Measurements from ENCODE around the gene ZNF580.
A peak's percentile ranks its signal among the peaks of the same experiment; 100 is the strongest.

Gene ZNF580, protein sequence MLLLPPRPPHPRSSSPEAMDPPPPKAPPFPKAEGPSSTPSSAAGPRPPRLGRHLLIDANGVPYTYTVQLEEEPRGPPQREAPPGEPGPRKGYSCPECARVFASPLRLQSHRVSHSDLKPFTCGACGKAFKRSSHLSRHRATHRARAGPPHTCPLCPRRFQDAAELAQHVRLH

DNA sequence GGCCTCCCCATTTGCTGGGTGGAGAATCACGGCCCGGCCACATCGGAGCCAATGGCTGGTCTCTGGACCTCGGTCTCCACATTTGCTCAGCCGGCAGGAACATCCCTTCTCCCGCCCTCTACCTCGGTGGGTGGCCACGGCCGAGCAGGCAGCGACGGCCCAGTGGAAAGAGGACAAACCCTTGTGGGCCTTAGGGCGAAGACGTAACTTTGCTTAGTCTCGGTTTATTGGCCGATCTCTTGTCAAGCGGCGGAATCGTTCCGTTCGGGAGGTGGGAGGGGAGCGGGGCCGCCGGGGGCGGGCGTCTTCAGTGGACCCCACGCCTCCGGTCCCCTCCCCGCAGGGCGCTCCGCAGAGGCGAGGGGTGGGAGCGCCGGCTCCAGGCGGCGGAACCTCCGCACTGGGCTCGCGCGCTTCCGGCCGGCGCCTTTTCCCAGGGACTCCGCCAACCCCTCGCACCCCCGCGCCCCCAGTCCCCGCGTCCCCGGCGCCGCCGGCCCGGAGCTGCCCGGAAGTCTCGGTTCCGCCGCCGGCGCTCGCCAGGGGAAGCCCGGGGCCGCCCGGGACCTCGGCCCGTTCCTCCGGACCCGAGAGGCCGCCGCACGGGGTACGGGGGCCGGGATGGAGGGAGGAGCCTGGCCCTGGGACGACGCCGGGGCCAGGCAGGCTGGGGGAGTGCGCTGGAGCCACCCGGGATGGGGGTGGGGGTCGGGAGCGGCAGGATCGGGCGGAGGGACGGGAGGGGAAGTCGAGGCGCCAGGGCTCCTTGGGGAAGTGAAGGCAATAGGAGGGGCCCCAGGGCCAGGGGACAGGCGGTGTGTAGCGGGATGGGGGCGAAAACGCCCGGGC is at the start of gene ZNF580:
Gene ZNF580, plus strand, starts transcription at position 426 of the 849 bp plus-strand sequence. CDS start 1,507 bp downstream, outside the sequence.
- DNase-seq: peak; percentile 44

DNA sequence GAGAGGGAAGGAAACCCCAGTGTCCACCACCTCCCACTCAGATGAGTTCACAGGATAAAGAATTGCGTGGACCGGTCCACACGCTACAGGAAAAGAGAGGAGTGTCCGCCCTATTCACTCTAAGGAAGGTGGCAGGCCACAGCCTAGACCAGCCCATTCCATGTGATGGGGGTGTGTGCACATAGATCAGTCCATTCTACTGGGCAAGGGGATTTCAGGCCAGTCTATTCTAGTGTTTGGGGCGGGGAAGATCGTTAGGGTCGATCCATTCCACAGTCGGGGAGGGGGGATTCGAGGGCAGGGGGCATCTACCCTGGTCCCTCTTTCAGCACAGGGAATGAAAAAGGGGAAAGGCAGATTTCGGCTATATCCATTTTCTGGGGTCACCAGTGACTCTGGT is 49.2 kb upstream of the ZNF580 start:
- DNase-seq: no peak

DNA sequence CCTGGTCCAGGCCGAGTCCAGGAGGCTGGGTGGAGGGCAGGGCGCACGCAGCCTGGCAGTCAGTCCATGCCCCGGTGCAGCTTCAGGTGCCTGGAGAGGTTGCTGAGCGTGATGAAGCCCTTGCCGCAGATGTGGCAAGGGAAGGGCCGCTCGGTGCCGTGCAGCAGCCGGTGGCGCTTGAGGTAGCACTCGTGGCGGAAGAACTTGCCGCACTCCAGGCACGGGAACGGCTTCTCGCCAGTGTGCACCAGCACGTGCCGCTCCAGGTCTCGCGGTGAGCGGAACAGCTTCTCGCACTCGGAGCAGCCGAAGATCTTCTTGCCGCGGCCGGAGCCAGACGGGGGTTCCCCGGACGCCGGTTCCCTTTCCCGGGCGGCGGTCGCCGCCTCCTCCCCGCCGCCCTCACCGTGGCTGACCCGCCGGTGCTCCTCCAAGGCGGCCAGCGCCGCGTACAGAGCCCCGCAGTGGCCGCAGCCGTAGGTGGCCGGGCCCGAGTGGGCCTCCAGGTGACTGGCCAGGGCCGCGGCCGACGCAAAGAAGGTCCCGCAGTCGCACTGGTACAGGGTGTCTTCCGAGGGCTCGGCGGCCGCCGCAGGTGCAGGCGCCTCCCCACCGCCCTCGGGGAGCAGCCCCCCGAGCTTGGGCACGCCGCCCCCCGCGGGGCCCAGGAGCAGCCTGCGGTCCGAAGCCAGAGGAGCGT is 48.3 kb upstream of the ZNF580 start:
- DNase-seq: no peak

DNA sequence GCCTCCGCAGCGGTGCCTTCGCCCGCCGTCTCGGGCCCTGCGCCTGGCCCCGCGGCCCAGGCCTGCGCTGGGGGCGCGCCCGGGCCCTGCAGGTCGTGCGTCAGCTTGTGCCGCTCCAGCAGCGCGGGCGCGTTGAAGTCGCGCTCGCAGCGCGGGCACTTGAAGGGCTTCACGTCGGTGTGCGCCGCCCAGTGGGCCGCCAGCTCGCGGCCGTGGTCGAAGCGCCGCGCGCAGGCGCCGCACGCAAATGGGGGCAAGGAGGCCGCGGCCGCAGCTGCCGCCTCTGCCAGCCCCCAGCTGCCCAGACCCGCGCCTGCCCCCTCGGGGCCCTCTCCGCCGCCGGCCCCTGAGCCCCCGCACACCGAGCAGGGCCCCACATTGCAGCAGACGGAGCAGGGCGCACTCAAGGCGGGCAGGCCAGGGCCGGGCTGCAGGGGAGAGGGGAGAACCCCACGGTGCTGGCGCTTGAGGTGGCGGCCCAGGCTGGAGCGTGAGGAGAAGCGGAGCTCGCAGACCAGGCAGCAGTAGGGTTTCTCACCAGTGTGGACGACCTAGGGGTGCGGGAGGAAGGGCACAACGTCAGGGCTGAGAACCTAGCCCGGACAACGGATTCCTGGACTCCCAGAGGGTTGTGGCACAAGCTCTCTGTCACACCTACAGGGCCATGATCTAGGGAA is 47.6 kb upstream of the ZNF580 start:
- no peak for DNase-seq

DNA sequence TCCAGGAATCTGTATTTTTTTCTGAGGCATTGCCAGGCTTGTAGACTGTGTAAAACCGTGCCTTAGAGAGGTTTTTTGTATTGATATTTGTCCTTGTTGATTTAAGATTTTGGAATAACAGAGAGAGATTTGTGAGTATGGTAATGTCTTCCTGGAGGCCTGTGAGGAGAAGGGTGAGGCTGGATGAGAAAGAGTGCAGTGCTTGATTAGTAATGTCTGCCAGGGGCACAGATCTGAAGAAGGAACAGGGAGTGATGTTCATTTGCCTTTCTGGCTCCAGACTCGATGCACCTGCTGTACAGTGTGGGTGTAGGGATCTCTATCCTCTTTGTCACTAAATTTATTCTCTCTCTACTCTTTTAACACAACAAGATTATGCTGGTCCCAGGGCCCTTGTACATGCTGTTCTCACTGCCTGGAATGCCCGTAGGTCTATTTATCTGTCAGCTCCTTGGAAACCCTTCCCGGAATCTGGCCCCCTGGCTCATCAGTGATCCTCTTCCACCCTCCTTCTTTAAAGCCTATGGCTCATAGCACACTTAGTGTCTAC is 45.7 kb upstream of the ZNF580 start:
- no peak for DNase-seq

DNA sequence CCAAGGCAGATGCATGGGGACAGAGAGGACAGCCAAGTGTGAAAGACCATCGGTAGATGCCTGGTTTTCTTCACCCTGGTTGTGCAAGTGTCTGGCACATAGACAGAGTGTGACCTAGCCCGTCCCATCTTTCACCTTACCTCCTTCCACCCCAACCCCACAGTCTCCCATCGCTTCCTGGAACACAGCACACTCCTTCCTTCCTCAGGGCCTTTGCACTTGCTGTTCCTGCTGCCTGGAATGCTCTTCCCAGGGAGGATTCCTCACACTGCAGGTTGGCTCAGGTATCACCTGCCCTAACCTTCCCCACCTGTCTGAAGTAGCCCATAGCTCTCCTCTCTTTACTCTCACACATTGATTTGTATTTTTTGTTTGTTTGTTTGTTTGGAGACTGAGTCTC is 44.5 kb upstream of the ZNF580 start:
- DNase-seq: no peak

DNA sequence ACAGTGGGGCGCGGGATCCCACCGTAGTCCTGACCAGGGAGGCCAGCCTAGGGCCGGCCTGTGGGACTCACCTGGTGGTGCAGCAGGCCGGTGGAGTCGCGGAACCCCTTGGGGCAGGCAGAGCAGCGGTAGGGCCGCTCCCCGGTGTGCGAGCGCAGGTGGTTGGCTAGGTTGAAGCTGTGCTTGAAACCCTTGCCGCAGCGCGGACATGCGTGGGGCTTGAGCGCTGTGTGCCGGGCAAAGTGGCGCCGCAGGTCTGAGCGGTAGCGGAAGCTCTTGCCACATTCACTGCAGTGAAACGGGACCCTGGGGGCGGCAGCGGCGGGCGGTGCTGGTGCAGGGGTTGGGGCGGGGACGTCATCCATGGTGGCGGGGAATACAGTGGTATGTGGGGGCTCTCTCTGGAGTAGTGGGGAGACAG is 43.3 kb upstream of the ZNF580 start:
- no peak for DNase-seq

DNA sequence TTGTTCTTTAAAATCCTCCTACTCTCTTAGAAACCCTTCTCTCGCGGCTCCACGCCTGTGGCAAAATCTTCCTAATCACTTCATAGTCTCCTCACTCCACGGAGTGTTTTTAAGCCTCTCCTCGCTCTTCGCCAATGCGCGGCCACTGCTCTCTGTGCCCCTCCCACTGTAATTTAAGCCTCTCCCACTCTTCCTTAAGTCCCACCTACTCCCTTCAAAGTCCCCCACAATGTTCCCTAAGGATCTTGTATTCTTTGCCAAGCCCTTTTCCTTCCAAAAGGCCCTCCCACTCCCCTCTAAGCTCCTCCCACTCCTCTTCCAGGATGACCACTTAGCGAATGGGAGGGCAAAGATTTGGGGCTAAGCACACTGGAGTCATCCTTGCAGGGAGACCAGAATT is 42.8 kb upstream of the ZNF580 start:
- DNase-seq: no peak

DNA sequence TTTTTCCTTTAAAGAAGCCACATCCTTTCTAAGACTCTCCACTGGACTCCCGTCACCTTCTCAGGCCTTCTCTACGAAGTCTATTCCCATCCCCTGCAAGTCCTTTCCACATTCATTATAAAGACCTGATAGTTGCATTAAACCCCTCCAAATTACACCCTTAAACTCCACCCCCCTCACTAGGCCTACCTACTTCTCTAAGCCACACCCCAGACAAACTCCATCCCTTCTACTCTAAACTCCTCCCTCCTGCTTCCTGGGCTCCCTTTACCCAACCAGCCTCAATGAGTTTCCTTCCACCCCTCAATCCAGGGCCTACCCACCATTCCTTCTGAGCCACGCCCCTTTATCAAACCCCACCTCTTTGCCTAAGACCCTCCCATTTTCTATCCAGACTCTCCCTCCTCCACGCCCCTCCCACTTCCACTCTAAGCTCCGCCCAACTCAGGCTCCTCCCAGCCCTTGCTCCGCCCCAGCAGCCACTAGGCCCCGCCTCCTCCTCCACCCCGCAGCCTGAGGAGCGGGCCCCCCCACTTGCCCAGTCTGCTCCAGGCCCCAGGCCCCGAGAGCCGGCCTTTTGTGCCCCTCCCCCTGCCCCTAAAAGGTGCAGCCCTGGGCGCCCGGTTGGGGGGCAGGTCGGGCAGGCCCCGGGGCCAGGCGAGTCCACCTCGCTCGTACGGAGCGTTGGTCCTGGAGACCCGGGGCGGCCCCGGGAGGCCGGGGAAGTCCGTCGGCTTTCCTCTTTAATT is 41.9 kb upstream of the ZNF580 start:
- DNase-seq: peak; percentile 88

DNA sequence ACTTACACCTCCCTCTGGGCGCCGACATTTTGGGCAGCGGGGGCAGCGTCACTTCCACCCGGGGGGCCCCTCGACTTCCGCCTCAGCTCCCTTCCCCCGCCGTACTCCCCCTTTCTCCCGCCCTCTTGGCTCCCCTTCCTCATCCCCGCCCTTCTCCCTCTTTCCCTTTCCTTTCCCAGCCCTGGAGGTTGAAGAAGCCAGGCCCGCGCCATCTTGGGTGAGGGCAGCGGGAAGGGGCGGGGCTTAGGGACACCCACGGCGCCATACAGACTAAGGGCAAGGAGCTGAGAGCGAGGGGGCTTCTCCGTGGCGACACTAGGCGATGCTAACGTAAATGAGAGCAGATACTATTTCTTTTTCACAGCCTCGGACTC is 41.3 kb upstream of the ZNF580 start, which contains the start of gene FIZ1:
Gene FIZ1, minus strand, starts transcription at position 50 of the 374 bp plus-strand sequence. CDS start 1,652 bp downstream, outside the sequence.
- DNase-seq: peak; percentile 98

DNA sequence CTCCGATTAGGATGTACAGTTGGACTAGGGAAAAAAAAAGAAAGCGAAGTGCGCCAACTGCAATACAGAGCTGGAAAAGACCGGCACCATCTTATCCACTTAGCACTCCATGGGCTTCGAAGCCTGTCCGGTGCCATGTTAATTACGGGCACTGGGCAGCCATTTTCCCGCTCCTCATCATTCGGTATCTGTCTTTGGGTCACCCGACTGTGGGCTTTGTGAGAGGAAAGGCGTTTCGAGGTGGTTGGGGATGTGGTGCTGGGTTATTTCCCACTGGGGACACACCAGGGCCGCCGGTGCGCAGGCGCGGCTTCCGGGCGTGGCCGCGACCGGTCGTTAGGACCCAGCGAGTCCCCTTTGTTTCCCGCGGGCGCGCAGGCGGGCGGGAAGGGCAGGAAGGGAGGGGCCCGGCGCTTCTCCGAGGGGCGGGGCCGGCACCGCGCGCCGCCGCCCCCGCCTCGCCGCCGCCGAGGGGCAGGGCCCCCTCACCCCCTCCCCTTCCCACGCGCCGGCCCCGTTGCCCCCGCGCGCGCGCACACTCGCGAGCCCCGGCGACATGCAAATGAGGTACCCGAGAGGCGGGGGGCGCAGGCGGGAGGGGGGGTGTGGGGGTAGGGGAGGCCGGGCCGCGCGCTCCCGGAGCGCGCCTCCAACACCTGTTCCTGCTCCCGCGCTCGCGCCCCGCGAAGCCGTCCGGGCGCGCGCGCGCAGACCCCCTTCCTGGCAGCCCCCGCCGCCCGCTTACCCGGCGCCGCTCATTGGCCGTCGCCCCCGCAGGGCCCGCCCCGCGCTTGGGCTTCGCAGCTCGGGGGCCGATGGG is 40.8 kb upstream of the ZNF580 start, which contains the start of gene ZNF524:
Gene ZNF524, plus strand, starts transcription at position 447 of the 820 bp plus-strand sequence. CDS start 1,825 bp downstream, outside the sequence.
- peak; percentile 98 for DNase-seq

DNA sequence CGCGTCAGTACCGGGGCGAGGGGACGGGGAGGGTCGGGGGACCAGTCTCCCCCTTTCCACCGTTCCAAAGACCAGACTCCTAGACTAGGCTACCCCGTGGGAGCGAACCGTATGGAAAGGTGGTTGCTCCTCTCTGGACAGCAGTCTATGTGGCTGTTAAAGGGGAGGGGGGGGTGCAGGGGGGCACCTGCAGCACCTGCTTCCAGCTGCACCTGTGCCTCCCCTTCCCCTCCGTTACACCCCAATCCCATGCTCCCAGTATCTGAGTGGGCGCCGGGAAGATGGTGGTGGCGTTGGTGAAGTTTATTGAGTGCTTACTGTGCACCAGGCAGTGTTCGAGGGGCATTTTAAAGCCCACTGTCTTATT is 40.2 kb upstream of the ZNF580 start:
- peak; percentile 47 for DNase-seq

DNA sequence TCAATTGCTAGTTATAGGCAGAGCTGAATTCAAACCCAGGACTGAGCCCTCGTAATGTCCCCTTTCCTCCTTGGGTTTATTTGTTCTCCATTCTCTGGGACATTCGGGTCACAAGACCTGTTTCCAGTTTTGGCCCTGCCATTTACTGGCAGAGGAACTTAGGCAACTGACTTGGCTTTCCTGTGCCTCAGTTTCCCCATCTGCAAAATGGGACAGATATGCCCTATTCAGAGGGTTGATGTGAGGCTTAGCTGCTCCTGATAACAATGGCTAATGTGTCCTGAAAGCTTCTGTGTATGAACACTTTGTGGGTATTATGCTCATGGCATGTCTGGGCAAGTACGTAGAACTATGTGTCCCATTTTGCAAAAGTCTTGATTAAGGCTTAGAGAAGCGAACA is 39.7 kb upstream of the ZNF580 start:
- DNase-seq: no peak

DNA sequence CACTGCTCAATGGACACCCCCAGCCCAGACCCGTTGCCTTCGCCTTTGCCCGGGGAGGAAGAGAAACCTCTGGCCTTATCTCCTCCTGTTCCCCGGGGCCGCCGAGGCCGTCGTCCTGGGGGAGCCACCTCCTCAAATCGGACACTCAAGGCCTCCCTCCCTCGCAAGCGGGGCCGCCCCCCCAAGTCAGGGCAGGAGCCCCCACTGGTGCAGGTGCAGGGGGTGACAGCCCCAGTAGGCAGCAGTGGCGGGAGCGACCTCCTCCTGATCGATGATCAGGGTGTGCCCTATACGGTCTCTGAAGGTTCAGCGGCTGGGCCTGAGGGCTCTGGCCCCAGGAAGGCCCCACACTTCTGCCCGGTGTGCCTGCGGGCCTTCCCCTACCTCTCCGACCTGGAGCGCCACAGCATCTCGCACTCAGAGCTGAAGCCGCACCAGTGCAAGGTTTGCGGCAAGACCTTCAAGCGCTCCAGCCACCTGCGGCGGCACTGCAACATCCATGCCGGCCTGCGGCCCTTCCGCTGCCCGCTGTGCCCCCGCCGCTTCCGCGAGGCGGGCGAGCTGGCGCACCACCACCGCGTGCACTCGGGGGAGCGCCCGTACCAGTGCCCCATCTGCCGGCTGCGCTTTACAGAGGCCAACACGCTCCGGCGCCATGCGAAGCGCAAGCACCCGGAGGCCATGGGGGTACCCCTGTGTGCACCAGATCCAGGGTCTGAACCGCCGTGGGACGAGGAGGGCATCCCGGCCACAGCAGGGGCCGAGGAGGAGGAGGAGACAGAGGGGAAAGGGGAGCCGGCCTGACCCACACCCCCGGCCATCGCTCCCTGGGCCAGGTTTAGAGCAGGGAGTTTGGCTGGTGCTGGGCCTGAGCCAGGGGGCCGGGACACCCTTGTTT is 38.4 kb upstream of the ZNF580 start:
- DNase-seq: no peak

DNA sequence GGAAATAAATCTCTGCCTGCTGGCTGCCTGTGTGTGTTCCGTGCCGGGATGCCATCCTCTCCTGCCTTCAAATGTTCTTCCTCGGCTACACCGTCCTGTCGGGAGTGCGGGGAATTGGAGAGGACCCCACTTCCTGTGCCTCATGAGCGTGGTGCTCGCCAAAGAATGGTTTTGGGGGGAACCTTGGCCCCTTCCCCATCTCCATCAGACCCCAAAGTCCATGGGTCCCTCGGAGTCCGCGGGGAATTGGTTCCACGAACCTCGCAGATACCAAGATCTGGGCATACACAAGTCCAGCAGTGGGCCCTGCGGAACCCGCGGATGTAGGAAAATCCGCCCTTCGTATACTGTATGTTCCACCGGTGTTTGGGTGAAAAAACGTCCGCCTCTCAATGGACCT is 37.7 kb upstream of the ZNF580 start:
- no peak for DNase-seq

DNA sequence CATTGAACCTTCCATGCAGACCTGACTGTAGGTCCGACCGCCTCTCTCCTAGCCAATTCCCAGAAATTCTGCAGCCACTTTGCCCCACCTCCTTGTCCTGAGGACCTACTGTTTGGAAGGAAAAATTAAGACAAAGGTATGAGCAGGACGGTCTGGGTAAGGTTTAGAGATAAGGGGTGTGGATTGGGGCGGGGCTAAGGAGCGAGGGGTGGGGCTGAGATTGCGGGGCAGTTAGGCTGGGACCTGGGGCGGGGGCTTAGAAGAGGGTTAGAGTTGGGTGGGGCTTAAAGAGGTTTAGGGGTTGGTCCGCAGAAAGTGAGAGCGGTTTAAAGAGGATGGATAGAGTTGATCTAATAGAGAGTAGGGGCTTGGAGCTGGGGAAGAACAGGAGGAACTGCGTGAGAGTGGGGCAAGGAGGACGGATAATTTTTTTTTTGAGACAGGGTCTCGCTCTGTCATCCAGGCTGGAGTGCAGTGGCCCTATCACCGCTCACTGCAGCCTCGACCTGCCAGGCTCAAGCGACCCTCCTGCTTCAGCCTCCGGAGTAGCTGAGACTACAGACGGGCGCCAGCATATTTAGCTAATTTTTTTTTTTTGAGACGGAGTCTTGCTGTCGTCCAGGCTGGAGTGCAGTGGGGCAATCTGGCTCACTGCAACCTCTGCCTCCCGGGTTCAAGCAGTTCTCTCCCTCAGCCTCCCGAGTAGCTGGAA is 37.1 kb upstream of the ZNF580 start:
- DNase-seq: no peak

DNA sequence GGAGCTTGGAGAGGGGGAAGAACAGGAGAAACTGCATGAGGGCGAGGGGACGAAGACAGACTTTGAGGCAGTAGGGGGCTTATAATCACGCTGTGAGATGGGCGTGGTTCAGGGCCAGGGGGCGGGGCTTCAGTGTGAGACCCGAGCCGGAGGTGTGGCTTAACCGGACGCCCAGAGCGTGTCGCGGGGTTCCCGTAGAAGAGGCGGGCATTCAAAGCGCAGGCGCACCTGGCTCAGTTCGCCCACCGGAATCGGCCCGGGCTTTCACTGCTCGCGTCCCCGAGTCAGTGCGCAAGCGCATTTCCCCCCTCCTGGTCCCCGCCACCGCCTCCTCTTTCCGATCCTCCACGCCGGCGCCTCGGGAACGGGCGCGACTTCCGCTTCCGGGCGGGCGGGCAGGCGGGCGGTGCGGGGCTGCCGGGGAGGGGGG is 35.6 kb upstream of the ZNF580 start:
- DNase-seq: peak; percentile 89

DNA sequence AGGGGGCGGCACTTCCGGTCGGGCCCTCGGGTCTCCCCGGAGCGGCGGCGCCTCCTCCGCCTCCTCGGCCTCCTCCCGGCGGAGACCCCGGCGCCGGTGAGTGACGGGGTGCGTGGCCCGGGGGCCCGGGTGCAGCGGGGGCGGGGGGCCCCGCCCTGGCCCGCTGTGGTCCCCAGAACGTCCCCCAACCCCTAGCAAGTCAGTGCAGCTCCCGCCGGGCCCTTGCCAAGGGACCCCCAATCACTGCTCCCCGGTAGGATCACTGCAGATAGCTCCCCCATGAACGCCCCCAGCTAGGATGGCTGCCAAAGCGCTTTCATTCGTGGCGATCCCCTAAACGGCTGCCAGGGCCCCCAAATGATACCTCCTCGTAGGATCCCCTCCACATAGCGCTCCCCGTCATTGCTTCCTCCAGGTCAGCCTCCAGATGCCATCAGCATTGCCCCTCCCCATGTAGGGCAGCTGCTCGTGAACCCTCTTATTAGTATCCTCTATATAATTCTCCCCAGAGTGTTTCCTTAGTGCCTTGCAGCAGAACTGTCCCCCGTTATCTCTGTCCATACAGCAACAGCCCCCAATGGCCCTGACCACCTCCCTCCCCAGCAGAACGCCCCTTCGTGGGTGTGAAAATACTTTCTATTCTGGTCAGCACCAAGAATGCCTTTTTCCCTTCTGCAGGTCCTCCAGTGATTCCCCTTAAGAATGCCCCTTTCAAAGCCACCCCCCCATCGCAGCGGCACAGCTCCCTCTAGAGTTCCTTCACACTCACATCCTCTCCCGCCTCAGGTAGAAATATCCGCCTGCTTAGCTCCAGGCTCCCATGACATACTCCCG is 34.9 kb upstream of the ZNF580 start, which contains the start of gene ZNF865:
Gene ZNF865, plus strand, starts transcription at position 11 of the 834 bp plus-strand sequence. CDS start 7,972 bp downstream, outside the sequence.
- DNase-seq: peak; percentile 63

Measured in DMS79 treated with DMSO at 0.1 percent for 48 hours (cell line).